Activated CD8-positive, alpha-beta T cell treated with anti-CD3 and anti-CD28 coated beads for 36 hours (primary cell): ENCODE measurements around the gene CACNA1C. TPM values are rescaled to one million over a fixed set of nuclear protein-coding genes. Genes with fewer than 3 reads are reported as not detected.
A peak's percentile ranks its signal among the peaks of the same experiment; 100 is the strongest.

ENCODE experiments used
- ATAC-seq: fragments of 200-7000 bp; cut with Tn5 transposase; one replicate; pipeline ENCODE4 v1.10.0; 2021; ENCODE audit warnings: mild to moderate bottlenecking, moderate library complexity
- CTCF ChIA-PET: fragments of 350-600 bp; sonication (Branson Sonifier 250); formaldehyde crosslinking; loops from one replicate; lab custom pipeline; 2021; ENCODE audit warnings: antibody characterized with exemption; lab: Charles Lee
- POLR2A ChIA-PET: fragments of 350-600 bp; sonication (Branson Sonifier 250); formaldehyde crosslinking; loops from one replicate; lab custom pipeline; 2021; ENCODE audit warnings: antibody characterized with exemption; lab: Charles Lee
- DNase-seq: peaks from one replicate; pipeline ENCODE4 v3.0.0-alpha.2; 2020
- H3K27ac Mint-ChIP-seq: one replicate; pipeline ENCODE4 v1.8.0; 2021; ENCODE audit warnings: mild to moderate bottlenecking, mixed read lengths
- H3K27me3 Mint-ChIP-seq: one replicate; pipeline ENCODE4 v1.8.0; 2021; ENCODE audit warnings: mixed read lengths
- H3K36me3 Mint-ChIP-seq: one replicate; pipeline ENCODE4 v1.8.0; 2021; ENCODE audit warnings: low read depth, mixed read lengths
- H3K4me1 Mint-ChIP-seq: one replicate; pipeline ENCODE4 v1.8.0; 2021; ENCODE audit warnings: low read depth, mixed read lengths
- H3K4me3 Mint-ChIP-seq: one replicate; pipeline ENCODE4 v1.8.0; 2021; ENCODE audit warnings: mild to moderate bottlenecking, moderate library complexity, mixed read lengths
- H3K9me3 Mint-ChIP-seq: one replicate; pipeline ENCODE4 v1.8.0; 2021; ENCODE audit warnings: mixed read lengths
- intact Hi-C: fragments of 100-400 bp; cut with micrococcal nuclease; formaldehyde crosslinking; loops from one replicate; pipeline ENCODE4 v1.10.0; 2022
- total RNA-seq, 2 experiments: library from RNA; stranded (reverse); gene quantifications; one replicate each; pipeline ENCODE4 v1.2.3, GENCODE V29; 2021
- TF ChIP-seq, protein P1 (sequence below): fragments of 200-600 bp; IDR thresholded peaks from one replicate; pipeline ENCODE4 v1.8.0; 2022; ENCODE audit warnings: antibody characterized with exemption, mild to moderate bottlenecking

CACNA1C gene
- total RNA-seq, 2 experiments from 2014 or later, result 0.02 to 0.05 TPM

DNA sequence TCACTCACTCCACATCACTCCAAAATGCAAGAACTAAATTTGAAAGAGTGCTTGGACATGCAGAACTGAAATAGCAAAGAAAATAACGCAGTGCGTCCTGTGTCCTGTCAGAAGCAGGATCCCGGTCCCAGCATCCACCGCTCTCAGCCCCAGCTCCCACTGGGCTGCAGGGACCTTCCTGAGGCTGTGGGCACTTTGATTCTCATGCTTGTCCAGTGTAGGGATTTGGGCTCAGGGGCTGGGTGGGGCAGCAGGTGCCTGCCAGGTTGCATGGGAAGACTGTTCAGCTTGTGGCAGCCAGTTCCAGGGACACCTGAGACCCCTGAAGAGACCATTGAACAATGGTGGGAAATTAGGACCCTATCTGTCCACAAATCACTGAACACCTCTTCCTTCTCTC is 602.0 kb downstream of the CACNA1C start:
- TF ChIP-seq, protein P1, sequence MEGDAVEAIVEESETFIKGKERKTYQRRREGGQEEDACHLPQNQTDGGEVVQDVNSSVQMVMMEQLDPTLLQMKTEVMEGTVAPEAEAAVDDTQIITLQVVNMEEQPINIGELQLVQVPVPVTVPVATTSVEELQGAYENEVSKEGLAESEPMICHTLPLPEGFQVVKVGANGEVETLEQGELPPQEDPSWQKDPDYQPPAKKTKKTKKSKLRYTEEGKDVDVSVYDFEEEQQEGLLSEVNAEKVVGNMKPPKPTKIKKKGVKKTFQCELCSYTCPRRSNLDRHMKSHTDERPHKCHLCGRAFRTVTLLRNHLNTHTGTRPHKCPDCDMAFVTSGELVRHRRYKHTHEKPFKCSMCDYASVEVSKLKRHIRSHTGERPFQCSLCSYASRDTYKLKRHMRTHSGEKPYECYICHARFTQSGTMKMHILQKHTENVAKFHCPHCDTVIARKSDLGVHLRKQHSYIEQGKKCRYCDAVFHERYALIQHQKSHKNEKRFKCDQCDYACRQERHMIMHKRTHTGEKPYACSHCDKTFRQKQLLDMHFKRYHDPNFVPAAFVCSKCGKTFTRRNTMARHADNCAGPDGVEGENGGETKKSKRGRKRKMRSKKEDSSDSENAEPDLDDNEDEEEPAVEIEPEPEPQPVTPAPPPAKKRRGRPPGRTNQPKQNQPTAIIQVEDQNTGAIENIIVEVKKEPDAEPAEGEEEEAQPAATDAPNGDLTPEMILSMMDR, result no peak
- DNase-seq (no peak), ATAC-seq (no peak)
- ChIA-PET POLR2A (no interaction called here), CTCF (no interaction called here)
- H3K36me3 Mint-ChIP-seq, result no peaks in the 10 kb centered on the region
- H3K4me3 Mint-ChIP-seq, result no peak overlapping the region
- H3K27me3 Mint-ChIP-seq, result peaks cover 1% of the 10 kb centered on the region
- H3K9me3 Mint-ChIP-seq, result no peaks in the 10 kb centered on the region
- no peaks in the 10 kb centered on the region for H3K4me1 Mint-ChIP-seq
- intact Hi-C loops, result no loop called here
- no peak overlapping the region for H3K27ac Mint-ChIP-seq

DNA sequence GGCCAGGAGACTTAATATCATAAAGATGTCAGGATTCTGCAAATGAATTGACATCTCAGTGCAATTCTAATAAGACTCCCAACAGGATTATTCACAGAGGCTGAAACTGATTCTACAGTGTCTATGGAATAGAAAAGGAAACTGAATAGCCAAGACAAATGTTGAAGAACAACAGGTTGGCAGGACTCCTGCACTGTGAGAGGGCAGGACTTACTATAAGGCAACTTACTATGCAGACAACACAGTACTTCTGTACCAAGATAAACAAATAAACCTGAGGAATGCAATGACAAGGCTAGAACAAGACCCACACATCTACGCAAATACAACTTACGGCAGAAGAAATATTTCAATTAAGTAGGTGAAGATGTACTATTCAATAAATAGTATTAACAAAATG is 609.7 kb downstream of the CACNA1C start:
- Mint-ChIP-seq H3K27ac (no peak overlapping the region), H3K4me3 (no peak overlapping the region), H3K9me3 (no peaks in the 10 kb centered on the region), H3K27me3 (no peaks in the 10 kb centered on the region), H3K36me3 (no peaks in the 10 kb centered on the region), H3K4me1 (no peaks in the 10 kb centered on the region)
- intact Hi-C loops, result no loop called here
- no peak for ATAC-seq
- ChIA-PET POLR2A (no interaction called here), CTCF (no interaction called here)
- TF ChIP-seq, protein P1, result no peak
- no peak for DNase-seq

DNA sequence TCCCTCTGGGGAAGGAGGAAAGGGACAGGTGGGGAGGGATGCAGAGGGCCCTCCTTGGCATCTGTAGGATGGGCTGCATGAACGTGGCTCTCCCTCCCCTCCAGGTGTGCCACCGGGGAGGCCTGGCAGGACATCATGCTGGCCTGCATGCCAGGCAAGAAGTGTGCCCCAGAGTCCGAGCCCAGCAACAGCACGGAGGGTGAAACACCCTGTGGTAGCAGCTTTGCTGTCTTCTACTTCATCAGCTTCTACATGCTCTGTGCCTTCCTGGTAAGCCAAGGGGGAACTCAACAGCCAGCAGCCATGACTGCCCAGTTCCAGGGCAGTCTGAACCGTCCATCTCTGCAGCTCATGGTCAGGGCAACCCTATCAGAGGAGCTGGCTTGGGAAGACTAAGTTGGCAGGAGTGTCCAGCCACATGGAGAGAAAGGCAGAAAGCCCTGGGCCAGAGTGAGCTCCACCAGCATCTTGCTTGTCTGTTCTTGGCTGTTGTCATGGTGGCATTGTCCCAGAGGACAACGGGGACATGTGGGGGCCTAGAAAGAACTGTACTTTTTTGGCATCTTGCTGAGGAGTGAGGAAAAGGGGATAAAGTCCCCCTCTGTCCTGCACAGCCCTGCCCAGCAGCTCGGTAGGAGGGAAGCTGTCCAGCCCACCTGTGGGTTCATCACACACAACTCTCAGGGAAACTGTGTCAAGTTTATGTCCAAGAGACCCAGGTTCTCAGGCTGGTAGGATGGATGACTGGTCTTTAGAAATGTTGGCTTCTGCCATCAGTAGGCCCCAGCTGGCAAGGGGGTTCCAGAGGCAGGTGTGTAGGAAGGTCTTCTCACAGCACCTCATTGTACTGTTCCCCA is 612.2 kb downstream of the CACNA1C start:
- no peaks in the 10 kb centered on the region for H3K27me3 Mint-ChIP-seq
- no peaks in the 10 kb centered on the region for H3K9me3 Mint-ChIP-seq
- POLR2A ChIA-PET, result no interaction called here
- no peaks in the 10 kb centered on the region for H3K36me3 Mint-ChIP-seq
- CTCF ChIA-PET, result interaction anchor here (1.3 kb wide), 1 partner anchor 26 kb away, joined by 3 read pairs; no protein-coding TSS in a partner anchor
- TF ChIP-seq, protein P1, result no peak
- no peak for ATAC-seq
- no peak for DNase-seq
- H3K4me1 Mint-ChIP-seq, result no peaks in the 10 kb centered on the region
- H3K27ac Mint-ChIP-seq, result no peak overlapping the region
- intact Hi-C loops, result no loop called here
- H3K4me3 Mint-ChIP-seq, result no peak overlapping the region

DNA sequence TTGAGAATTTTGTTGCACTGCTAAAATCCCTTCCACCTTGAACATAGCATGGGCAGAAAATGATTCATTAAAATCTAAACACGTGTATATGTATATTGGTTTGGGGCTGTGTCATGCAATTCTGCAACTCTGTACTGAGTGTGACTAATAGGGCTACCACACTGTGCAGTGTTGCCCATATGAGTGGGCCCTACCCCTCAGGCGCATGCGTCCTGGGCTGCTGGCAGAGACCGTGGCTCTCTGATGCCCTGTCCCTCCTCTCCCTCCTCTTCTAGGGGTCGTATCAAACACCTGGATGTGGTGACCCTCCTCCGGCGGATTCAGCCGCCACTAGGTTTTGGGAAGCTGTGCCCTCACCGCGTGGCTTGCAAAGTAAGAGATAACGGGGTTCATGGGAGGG is 613.6 kb downstream of the CACNA1C start:
- no peaks in the 10 kb centered on the region for H3K9me3 Mint-ChIP-seq
- TF ChIP-seq, protein P1, result no peak
- ATAC-seq, result peak; percentile 45
- H3K27ac Mint-ChIP-seq, result no peak overlapping the region
- CTCF ChIA-PET, result no interaction called here
- DNase-seq, result no peak
- H3K4me1 Mint-ChIP-seq, result no peaks in the 10 kb centered on the region
- H3K36me3 Mint-ChIP-seq, result no peaks in the 10 kb centered on the region
- H3K4me3 Mint-ChIP-seq, result no peak overlapping the region
- no peaks in the 10 kb centered on the region for H3K27me3 Mint-ChIP-seq
- intact Hi-C loops, result no loop called here
- POLR2A ChIA-PET, result no interaction called here

DNA sequence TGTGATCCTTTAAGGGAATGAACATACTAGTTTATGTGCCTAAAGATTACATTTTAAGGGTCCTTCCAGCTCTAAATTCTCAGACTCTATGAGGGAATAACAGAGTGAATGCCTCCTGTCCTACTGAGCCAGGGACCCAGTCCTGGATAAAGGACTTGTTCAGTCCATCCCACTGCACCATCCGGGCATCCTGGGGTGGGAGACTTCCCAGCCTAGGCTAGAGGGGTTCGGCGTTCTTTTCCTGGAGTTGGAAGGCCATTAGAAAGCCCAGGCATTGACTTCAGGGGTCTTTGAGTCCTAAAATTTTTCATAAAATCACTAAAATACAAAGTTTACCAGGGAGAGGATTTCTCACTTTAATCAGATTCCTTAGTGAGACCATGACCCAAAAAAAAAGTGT is 614.1 kb downstream of the CACNA1C start:
- H3K36me3 Mint-ChIP-seq, result no peaks in the 10 kb centered on the region
- TF ChIP-seq, protein P1, result no peak
- H3K4me1 Mint-ChIP-seq, result no peaks in the 10 kb centered on the region
- DNase-seq, result no peak
- no peaks in the 10 kb centered on the region for H3K27me3 Mint-ChIP-seq
- no peak overlapping the region for H3K4me3 Mint-ChIP-seq
- no peaks in the 10 kb centered on the region for H3K9me3 Mint-ChIP-seq
- intact Hi-C loops, result no loop called here
- ATAC-seq, result no peak
- ChIA-PET POLR2A (no interaction called here), CTCF (no interaction called here)
- no peak overlapping the region for H3K27ac Mint-ChIP-seq
